Measurements from ENCODE around the gene MRPS26. TPM values are rescaled to one million over a fixed set of nuclear protein-coding genes. Genes with fewer than 3 reads are reported as not detected.
"Not testable (repeated sequence)": the region's sequence is repeated elsewhere in the genome, so short reads cannot be mapped to it uniquely, and the experiment has no call there.

MRPS26 gene
- total and polyA plus RNA-seq, 4 donors = 29.8 to 67.8 (median 57.3) TPM

GRCh38 chr20:3051385-3052019 is 5.7 kb downstream of the MRPS26 start:
- Histone ChIP-seq H3K27me3 (ENCODE audit: control insufficient read depth in 3 of 3, insufficient read depth in 3 of 3, low read length in 2 of 3) (no peaks in the 10 kb centered on the region), H3K4me1 (ENCODE audit: control insufficient read depth in 5 of 5, insufficient read depth in 5 of 5, low read length in 5 of 5) (peaks cover 0 to 7% (median 3%) of the 10 kb centered on the region in 5 donors), H3K4me3 (no peak overlapping the region), H3K9ac (ENCODE audit: insufficient read depth in 1 of 2, low read length in 2 of 2) (no peak overlapping the region), H3K27ac (ENCODE audit: low read depth in 1 of 2, low read length in 1 of 2) (no peak overlapping the region), H3K36me3 (ENCODE audit: control insufficient read depth in 4 of 4, insufficient read depth in 4 of 4, low read length in 4 of 4) (peaks cover 10 to 24% (median 20%) of the 10 kb centered on the region in 4 donors), H3K9me3 (ENCODE audit: control insufficient read depth in 4 of 4, insufficient read depth in 3 of 4, low read length in 3 of 4) (no peaks in the 10 kb centered on the region)
- no peak for TF ChIP-seq CTCF (IDR thresholded peaks at IDR 0.05; ENCODE audit: control extremely low read depth, extremely low read depth)
- 81 to 82% methylated on average over 7 of the region's 7 CpGs for WGBS, 2 donors
- DNase-seq = no peak
- no peak for ATAC-seq (ENCODE audit: insufficient read depth, low FRiP score)

- ATAC-seq (ENCODE audit: insufficient read depth, low FRiP score) (no peak), DNase-seq (no peak)
These were observed 13.6 kb downstream of the MRPS26 start for GRCh38 chr20:3059489-3059888.

DNA sequence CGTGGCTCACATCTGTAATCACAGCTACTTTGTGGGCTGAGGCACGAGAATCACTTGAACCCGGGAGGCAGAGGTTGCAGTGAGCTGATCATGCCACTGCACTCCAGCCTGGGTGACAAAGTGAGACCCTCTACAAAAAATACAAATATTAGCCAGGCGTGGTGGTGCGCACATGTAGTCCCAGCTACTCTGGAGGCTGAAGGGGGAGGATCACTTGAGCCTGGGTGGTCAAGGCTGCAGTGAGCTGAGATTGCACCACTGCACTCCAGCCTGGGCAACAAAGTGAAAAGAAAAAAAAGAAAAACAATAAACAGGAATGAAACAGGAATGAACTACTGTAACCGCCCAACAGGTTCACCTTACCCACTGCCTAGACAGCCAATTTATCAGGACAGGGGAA is 18.3 kb downstream of the MRPS26 start:
- not testable (repeated sequence) for H3K4me3 ChIP-seq; ATAC-seq (ENCODE audit: insufficient read depth, low FRiP score); H3K27me3 ChIP-seq (ENCODE audit: control insufficient read depth in 3 of 3, insufficient read depth in 3 of 3, low read length in 2 of 3); H3K9ac ChIP-seq (ENCODE audit: insufficient read depth in 1 of 2, low read length in 2 of 2); H3K27ac ChIP-seq (ENCODE audit: low read depth in 1 of 2, low read length in 1 of 2); H3K4me1 ChIP-seq (ENCODE audit: control insufficient read depth in 5 of 5, insufficient read depth in 5 of 5, low read length in 5 of 5); DNase-seq; H3K9me3 ChIP-seq (ENCODE audit: control insufficient read depth in 4 of 4, insufficient read depth in 3 of 4, low read length in 3 of 4); H3K36me3 ChIP-seq (ENCODE audit: control insufficient read depth in 4 of 4, insufficient read depth in 4 of 4, low read length in 4 of 4)
- 77 to 83% methylated on average over 6 of the region's 6 CpGs for WGBS, 2 donors

More at GRCh38 chr20:3059489-3059888, 13.6 kb downstream of the MRPS26 start:
- Histone ChIP-seq H3K27me3 (ENCODE audit: control insufficient read depth in 3 of 3, insufficient read depth in 3 of 3, low read length in 2 of 3) (no peaks in the 10 kb centered on the region), H3K9me3 (ENCODE audit: control insufficient read depth in 4 of 4, insufficient read depth in 3 of 4, low read length in 3 of 4) (peaks cover 0 to 4% (median 0%) of the 10 kb centered on the region in 4 donors), H3K36me3 (ENCODE audit: control insufficient read depth in 4 of 4, insufficient read depth in 4 of 4, low read length in 4 of 4) (no peaks in the 10 kb centered on the region), H3K4me1 (ENCODE audit: control insufficient read depth in 5 of 5, insufficient read depth in 5 of 5, low read length in 5 of 5) (no peaks in the 10 kb centered on the region), H3K9ac (ENCODE audit: insufficient read depth in 1 of 2, low read length in 2 of 2) (no peak overlapping the region), H3K27ac (ENCODE audit: low read depth in 1 of 2, low read length in 1 of 2) (no peak overlapping the region), H3K4me3 (no peak overlapping the region)
- TF ChIP-seq CTCF (IDR thresholded peaks at IDR 0.05; ENCODE audit: control extremely low read depth, extremely low read depth) = no peak
- 86 to 93% methylated on average over 3 of the region's 3 CpGs for WGBS, 2 donors

GRCh38 chr20:3067139-3068014 is 21.5 kb downstream of the MRPS26 start:
- no peak overlapping the region for H3K4me3 ChIP-seq
- H3K9me3 ChIP-seq (ENCODE audit: control insufficient read depth in 4 of 4, insufficient read depth in 3 of 4, low read length in 3 of 4) = peaks cover 0 to 1% (median 0%) of the 10 kb centered on the region in 4 donors
- no peak for TF ChIP-seq CTCF (IDR thresholded peaks at IDR 0.05; ENCODE audit: control extremely low read depth, extremely low read depth)
- no peak overlapping the region for H3K9ac ChIP-seq (ENCODE audit: insufficient read depth in 1 of 2, low read length in 2 of 2)
- ATAC-seq (ENCODE audit: insufficient read depth, low FRiP score) (no peak), DNase-seq (no peak)
- no peaks in the 10 kb centered on the region for H3K36me3 ChIP-seq (ENCODE audit: control insufficient read depth in 4 of 4, insufficient read depth in 4 of 4, low read length in 4 of 4)
- no peak overlapping the region for H3K27ac ChIP-seq (ENCODE audit: low read depth in 1 of 2, low read length in 1 of 2)
- WGBS, 2 donors = 85 to 86% methylated on average over 23 of the region's 23 CpGs
- H3K4me1 ChIP-seq (ENCODE audit: control insufficient read depth in 5 of 5, insufficient read depth in 5 of 5, low read length in 5 of 5) = peaks cover 0 to 11% (median 0%) of the 10 kb centered on the region in 5 donors
- peaks cover 0 to 15% (median 11%) of the 10 kb centered on the region in 3 donors for H3K27me3 ChIP-seq (ENCODE audit: control insufficient read depth in 3 of 3, insufficient read depth in 3 of 3, low read length in 2 of 3)
